Stimulated activated CD4-positive, alpha-beta T cell treated with anti-CD3 and anti-CD28 coated beads, Interleukin-2, amount 100 ng/mL, for 48 hours (primary cell): ENCODE measurements around the gene ANKRD33.

ENCODE experiments used
- DNase-seq, 2 donors: peaks; one replicate each; pipeline ENCODE4 v3.0.0-alpha.2; 2020

ANKRD33 gene

DNA sequence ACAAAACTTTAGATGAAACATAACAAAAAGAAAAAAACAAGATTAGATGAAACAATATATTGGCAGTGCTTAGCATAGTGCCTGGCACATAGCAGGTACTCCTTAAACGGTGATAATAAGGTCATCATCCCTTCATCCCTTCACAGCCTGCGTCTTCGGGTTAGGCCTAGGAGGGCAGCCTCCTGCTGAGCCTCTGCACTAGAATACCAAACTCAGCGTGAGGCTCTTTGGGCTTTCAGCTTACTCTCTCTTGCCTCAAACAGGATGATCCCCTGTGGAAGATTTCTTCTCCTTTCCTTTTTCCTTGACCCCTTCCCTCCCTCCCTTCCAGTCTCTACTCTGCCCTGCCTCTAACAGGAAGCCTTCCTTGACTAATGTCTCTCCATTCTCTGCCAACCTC, 25.0 kb upstream of the ANKRD33 start:
- no peak for DNase-seq

DNA sequence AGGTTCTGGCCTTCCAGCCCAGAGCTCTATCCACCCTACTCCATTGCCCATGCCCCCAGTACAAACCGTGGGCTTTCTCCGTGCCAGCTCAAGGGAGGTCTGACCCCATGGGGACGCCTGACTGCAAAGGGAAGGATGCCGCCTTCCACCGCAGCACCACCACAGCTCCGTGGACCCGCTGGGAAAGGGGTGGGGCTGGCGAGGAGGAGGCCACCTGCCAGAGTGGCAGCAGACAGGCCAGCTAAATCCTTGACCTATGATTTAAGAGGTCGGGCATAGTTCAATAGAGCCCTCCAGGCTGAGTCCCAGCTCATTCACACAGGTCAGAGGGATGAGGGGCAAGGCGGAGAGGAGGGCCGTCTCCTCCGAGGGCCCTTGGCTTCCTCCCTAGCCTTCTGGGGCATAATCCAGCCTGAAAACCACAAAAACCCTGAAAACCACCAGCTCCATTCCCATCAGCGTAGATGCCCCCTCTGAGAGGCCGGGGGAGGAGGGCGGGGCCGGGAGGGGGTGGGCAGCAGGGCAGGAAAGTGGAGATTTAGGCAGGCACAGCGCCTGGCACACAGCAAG, 24.5 kb upstream of the ANKRD33 start:
- DNase-seq: no peak

DNA sequence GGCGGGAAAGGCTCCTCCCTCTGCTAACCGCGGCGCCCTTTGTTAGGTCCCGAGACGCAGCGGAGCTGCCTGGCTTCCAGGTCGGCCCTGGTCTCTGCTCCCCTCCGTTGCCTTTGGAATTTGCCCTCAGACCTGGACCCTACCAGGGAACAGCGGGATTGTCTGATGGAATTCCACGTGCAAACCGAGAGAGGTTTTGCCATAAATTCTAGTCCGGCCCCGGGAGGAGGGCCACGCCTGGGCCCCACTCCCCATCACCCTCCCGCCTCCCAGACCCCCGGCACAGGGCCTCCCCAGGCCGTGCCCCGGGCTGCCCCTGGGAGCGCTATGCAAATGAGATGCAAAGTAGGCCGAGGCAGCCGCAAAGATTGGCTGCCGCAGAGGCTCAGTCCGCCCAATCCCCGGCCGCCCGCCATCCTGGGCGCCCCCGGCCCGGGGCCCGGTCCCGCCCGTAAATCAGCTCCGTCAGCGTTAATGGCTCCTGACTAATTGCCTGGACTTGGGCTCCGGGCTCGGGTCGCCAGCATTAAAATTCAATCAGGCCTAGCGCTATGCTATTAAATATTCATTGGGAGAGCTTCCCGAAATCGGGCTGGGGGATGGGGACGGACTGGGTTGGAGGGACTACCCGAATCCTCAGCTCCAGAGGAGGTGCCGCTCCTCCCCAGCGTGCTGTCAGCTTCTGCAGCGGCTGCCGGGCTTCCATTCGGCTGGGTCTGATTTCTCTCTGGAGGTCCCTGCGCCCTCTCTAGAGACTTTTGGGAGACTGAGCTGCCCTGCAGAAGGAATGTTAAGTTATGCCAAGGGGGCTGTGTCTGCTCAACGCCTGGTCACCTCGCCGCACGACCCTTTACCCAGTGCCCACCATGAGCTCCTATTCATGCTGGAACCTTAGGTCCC, 23.7 kb upstream of the ANKRD33 start:
- no peak for DNase-seq

DNA sequence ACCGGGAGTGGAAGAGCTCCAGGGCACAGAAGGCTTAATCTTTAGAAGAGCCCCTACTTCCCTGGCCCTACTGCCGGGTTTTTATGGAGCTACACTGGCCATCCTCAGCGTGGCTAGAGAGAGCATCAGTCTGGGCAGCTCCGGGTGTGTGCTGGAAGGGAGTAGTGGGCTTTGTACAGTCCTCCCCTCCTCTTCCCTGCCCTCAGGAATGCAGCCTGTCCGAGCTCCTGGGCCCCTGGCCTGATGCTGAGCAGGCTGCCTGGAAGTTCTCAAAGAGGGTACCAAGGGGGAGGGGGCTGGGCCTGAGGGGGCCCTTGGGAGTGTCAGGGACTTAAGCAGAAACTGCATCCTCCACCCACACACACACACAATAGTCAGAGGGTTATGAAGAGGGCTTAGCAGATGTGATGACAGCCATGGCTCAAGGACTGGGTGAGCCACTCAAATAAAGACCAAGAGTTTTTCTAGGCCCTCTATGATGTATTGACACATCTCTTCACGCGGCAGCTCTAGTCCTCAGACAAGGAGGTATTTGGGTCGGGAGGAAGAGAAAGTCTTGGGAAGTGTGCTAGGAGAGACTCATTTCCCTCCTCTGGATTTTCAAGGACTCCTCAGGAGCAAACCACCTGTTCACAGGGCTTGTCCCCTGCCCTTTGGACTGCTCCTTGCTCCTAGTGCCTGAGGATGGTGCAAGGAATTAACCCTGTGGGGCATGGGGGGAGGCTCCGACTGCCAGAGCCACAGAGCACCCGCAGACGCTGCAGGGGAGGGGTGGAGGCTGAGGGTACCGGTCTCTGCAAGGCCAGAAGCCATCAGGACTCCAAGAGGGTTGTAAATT, 22.9 kb upstream of the ANKRD33 start:
- no peak for DNase-seq

DNA sequence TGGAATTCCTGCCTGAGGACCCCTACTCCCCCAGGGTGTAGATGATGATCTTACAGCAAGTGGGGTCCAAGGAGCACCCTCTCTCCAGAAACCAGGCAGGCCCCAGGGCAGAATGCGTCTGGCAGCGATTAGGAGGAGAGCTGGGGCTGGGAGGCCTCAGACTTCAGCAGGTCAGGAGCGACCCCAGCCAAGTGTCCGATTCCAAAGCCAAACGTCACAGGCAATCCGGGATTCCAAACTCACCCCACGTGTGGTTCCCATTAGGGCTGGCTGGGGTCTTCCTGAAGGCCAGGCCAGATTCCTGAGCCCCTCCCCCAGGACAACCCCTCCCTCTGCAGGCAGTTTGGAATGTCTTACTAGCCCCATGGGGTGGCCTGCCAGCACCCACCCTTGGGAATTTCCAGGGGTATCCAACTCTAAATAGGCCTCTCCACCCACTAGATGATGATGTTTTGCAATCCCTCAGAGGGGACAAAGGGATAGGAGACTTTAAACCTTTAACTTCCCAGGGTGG, 22.1 kb upstream of the ANKRD33 start:
- DNase-seq: no peak

DNA sequence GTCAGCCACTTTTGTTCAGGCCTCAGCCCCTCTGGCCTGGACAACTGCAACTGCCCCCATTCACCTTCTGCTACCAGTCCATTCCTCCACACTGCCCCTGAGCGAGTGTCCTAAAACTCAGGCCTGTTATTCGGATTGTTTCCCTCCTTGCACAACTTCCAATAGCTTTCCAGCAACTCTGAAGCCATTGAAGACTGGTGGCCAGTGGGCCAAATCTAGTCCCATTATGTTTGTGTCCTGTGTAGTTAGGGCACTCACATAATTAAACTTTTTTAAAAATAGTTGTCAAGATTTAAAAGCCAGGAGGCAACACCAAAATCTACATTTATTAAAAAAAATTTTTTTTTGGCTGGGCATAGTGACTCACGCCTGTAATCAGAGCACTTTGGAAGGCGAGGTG, 21.6 kb upstream of the ANKRD33 start:
- DNase-seq: no peak

DNA sequence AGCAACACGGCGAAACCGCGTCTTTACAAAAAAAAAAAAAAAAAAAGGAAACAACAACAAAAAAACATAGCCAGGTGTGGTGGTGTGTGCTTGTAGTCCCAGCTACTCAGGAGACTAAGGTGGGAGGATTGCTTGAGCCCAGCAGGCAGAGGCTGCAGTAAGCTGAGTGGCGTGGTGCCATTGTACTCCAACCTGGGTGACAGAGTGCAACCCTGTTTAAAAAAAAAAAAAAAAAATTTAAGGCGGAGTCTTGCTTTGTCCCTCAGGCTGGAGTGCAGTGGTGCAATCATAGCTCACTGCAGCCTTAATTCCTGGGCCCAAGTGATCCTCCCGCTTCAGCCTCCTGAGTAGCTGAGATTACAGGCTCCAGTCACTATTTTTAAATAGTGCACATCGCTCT, 21.1 kb upstream of the ANKRD33 start:
- no peak for DNase-seq

DNA sequence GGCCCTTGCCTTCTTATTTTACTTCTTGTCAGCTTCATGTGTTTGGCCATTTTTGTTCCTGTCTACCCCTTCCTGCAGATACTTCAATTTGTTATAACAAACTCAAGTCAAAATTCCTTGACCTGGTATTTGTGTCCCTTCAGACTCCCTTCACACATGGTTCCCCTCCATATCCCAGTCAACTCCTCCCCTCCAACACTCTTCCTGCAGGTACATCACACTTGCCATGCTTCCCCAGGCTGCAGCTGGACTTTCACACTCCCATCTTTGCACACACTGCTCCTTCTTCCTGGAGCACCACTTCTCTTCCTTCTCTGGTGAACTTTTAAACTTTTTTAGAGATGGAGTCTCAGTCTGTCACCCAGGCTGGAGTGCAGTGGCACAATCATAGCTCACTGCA, 20.5 kb upstream of the ANKRD33 start:
- DNase-seq: no peak

DNA sequence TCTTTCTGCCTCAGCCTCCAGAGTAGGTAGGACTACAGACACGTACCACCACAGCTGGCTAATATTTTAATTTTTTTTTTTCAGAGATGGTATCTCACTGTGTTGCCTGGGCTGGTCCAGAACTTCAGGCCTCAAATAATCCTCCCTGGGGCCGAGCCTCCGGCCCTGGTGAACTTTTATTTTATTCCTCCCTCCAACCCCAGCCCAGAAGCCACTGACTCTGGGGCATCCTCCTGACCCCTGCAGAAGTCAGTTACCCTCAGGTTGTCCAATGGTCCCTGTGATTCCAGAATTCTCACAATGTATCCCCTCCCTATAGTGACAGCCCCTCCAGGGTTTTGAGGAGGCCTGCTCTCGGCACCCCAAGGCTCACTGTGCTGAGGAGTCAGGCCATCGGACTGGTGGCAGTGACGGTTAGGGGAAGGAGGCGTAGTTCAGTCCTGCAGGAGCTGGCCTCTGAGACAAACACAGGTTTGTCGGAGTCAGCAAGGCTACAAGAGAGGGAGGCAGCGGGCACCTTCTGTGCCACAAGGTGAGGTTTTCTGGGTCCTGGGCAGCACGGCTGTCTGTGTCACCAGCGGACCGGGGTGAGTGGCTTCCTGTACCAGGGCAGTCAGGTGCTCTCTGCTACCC, 20.0 kb upstream of the ANKRD33 start:
- DNase-seq: no peak

DNA sequence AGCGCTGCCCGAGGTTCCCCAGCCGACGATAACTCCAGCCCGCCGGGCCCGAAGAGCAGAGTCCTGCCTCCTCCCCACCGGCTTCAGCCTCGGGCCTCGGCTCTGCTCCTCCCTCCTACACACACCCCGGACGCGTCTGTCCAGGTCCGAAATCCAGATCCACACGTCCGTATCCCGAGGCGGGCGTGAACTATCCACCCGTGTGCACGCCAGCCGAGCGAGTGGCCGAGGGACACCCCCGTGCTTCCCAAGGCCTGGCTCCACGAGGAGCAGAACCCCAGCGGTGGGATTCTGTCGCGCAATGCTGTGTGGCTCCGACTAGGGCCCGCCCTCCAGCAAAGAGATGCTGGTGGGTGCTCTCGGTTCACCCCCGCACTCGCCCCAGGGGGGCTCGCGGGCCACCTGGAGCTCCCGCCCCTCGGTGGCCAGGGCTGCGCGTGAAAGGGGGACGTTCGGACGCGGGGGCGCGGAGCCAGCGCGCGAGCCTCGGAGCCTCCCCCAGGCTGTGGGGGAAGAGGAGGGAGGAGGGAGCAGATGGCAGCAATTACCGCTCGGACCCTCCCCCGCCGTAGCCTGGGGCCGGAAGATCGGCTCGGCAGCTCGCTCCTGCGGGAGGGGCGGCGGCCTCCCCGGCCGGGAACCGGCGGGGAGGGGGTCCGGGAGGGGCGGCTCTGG, 18.9 kb upstream of the ANKRD33 start:
- no peak for DNase-seq

DNA sequence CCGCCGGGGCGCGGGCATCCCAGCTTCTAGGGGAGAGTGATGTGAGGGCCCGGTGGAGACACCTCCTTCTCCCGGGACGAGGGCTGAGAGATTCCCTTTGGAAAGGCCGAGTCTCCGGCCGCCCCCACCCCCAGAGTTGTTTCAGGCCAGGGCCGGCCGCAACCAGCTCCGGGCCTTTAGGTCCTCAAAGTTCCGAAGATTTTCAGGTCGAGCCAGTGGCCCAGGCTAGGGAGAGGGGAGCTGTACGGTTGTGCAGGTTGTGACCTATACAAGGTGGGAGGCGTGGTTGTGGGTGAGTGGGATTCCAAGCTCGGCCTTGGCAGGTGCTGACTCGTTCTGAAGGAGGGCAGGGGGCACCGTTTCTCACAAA, 18.4 kb upstream of the ANKRD33 start:
- no peak for DNase-seq

DNA sequence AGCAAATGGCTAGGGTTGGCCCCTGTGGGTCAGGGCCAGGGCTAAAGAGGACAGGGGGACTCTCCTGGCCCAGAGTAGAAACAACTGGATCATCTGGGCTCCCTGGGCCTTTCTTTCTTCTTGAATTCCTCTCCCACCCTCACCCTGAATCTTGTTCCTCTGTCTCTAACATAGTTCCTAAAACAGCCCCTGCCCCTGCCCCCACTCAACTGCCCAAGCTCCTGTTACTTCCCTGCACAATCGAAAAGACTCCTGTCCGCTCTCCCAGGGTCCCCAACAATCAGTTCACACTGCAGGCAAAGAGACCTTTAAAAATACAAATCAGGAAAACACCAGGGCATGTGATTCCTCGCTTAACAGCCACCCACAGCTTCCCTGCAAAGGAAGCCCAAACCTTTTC, 18.0 kb upstream of the ANKRD33 start:
- no peak for DNase-seq

DNA sequence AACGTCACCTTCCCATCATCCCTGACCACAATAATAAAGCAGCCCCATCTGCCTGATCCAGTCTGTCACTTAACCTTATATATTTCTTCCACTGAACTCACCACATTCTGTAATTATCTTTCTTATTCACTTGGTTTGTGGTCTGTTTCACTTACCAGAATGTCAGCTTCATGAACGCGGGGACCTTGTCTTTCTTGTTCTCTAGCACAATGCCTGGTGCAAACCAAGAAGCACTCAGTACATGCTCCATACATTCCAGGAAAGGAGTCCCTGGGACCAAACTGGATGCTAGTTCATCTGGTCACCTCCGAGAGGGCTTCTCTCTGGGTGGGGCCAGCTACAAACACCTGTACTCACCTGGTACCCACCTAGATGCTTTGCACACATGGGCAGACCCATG, 17.4 kb upstream of the ANKRD33 start:
- DNase-seq: no peak

DNA sequence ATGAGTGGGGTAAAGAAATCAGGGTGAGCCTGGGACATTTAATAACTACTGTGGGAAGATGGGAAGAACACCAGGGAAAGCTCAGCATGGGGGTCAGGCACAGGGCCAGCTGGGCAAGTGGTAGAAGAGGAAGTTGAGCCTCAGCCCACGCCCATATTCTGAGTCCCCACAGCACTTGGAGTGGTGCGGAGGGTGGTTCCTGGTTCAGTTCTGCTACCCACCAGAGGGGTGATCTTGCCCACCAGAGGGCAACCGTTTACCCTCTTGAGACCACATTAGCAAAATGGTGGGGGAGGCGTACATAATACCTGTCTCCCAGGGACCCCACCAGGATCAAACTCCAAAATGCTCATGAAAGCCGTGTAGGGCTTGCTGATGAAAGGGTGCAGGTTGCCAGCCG, 16.8 kb upstream of the ANKRD33 start:
- no peak for DNase-seq

DNA sequence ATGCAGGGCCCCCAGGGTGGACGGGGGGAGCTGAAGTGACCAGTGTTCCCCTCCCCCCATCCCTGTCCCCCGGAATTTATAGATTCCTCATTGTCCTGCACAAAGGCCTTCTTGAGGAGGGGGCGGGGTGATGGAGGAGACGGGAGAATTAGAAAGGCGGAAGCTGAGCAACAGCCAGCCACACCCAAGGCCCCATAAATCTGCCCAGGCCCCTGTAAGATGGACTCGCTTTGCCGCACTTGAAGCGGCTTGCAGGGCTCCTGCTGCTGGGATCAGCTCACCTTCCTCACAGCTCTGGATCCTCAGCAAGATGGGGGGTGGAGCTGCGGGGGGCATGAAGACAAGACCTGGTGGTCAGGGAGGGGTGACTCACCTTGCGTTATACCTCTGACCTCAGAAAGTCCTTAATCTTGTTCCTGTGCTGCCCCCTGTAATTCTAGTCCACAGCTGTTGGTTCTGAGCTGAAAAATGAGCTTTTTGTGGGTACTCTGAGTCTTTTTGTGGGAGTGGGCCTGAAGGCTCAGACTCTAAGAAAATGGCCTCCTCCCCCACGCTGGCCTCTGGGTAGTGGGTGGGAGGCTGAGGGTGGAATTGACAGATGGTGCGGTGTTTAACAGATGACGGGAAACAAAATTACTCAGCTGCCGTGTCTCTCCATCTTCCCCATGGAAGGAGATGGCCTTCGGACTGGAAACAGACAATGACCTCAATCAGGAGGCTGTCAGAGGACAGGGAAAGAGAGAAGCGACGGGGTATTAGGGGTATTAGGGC, 15.8 kb upstream of the ANKRD33 start:
- DNase-seq: no peak

DNA sequence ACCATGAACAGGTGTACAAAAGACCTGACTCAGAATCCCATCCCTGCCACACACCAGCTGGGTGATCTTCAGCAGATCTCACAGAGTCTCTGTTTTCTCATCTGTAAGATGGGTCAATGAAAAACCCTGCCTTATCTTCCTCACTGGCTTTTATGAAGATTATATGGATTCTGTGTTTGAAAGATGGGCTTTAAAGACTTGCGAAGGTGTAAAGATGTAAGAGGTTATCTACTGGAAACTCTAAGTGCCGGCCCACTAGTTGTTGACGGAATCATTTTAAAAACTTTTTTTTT, 15.3 kb upstream of the ANKRD33 start:
- no peak for DNase-seq

DNA sequence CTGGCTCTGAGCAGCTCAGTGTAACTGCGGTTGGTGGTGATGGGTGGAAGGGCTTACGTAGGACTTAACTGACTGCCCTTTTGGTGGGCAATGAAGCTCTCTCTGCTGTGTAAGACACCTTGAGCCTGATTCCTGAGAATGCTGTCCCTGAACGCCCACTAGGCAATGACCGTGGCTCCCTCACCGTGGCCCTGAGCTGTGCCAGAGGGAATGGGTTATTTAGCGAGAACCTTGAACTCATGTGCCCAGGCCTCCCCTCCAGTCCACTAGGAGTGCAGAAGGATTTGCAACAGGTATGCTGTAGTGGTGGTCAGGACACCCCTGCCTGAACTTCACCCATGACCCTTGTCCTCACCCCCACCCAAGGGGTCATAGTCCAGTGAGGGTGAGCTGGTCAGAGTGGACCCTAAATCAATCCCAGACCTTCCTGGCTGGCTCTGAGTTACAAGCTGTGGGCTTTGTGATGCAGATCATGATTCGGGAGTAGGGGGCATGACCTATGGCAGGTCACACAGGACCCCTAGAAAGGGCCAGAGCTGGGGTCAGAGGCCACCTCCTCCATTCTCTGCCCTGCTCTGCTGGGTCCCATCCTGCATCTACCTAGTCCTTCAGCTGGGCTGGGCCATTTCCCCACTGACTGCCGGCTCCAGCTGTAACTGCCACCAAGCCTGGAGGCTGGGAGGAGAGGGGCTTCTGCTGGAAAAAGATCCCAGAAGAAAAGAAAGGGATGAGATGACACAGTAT, 14.5 kb upstream of the ANKRD33 start:
- no peak for DNase-seq

DNA sequence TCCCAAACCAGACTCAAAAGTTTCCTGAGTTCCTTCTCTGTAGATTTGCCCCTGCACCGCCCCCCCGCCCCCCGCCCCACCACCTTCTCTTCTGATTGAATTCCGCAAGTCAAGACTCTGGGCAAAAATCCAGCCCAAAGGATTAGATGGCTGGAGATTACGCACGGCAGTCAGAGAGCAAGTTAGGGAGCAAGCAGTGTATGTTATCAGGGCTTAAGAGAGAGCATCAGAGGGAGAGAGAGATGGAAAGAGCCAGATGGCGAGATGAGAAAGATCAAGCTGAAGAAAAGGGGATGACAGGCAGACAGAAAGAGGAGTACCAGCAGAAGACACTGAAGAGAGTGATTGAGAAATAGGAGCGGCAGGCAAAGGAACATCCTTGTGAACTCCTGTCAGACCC, 13.9 kb upstream of the ANKRD33 start:
- no peak for DNase-seq

DNA sequence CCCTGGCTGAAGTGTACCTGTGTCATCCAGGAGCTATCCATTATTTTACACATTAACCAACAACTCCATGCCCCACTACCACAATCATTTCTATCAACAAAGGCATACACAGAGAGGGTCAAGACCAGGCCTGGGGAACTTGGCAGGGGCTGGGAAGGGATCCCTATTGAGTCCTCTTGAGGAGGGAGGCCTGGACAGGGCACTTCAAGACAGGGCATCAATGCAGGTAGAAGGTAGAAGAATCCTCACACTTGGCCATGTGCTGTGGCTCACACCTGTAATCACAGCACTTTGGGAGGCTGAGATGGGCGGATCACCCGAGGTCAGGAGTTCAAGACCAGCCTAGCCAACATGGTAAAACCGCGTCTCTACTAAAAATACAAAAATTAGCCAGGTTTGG, 13.4 kb upstream of the ANKRD33 start:
- no peak for DNase-seq

DNA sequence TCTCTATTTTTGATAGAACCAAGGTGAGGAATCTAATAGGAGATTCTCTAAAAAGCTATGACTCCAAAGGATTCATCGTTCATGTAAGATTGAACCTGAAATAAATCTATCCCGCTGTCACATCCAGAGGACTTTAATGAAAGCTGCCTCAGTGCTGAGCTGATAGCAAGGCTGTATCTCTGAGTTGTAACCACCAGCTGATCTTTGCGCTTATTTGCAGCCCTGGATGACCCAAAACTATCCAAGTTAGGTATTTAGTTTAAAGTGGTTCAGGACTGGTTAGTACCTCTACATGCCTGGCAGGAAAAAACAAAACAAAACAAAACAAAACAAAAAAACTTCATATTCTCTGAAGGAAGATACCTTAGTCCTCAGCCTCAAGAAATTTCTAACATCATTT, 8.8 kb upstream of the ANKRD33 start:
- DNase-seq: no peak

DNA sequence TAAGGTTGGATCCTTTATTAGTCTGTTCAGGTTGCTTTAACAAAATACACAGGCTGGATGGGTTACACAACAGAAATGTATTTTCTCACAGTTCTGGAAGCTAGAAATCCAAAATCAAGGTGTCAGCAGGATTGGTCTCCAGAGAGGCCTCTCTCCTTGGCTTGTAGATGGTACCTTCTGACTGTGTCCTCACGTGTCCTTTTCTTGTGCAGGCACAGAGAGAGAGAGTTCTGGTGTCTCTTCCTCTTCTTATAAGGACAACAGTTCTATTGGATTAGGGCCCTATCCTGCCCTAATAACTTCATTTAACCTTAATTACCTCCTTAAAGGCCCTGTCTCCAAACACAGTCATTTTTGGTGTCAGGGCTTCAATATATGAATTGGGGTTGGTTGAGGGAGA, 4.6 kb upstream of the ANKRD33 start:
- no peak for DNase-seq
